HG02642 (cell line): ENCODE data around the gene MSH4.
"Not testable (repeated sequence)": the region's sequence is repeated elsewhere in the genome, so short reads cannot be mapped to it uniquely, and the experiment has no call there.

Experiments
- ATAC-seq: cut with Tn5 transposase; IDR thresholded peaks from one replicate; pipeline ENCODE4 v1.9.1; 2021; ENCODE audit warnings: mild to moderate bottlenecking; ENCODE audit not compliant: unreplicated experiment, poor library complexity

MSH4 gene

GRCh38 chr1:75916834-75917233 lies 120.2 kb downstream of the MSH4 start:
- ATAC-seq, result no peak

DNA sequence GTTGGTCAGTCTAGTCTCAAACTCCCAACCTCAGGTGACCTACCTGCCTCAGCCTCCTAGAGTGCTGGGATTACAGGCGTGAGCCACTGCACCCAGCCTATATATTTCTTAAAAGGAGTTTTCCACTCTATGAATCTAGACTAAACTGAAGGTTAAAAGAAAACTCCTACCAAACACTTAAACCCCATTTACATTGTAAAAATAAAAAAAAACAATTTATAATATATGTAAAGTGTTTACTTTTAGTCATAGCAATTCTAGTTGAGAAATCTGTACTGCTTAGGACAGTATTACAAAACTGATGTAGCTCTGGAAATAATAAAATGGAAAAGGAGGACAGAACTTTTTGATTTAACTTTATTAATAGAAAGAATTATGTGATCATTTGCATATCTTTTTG lies 126.0 kb downstream of the MSH4 start:
- ATAC-seq, result no peak

GRCh38 chr1:75932304-75932703 lies 135.6 kb downstream of the MSH4 start, which contains the start of gene ASB17:
ASB17 (minus strand) TSS chr1:75932404; CDS start chr1:75932291, 113 bp downstream.
- no peak for ATAC-seq

DNA sequence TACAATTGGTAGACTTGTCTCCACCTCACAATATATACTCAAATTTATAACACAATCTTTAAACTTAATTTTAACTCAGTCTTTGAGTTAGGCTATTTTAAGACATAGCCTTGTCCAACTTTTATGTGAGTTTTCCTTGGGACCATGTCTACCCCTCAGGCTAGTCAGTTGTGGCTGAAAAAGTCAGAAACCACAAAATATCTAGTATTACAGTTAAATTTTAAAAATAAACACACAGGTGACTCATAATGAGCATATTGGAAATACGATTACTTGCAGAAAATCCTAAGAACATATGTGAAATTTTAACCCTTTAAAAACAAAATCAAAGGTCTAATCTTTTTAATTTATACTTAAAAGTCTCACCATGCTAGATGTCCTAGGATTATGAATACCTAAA lies 140.4 kb downstream of the MSH4 start:
- no peak for ATAC-seq

GRCh38 chr1:75943037-75943436 lies 146.4 kb downstream of the MSH4 start:
- ATAC-seq, result not testable (repeated sequence)

DNA sequence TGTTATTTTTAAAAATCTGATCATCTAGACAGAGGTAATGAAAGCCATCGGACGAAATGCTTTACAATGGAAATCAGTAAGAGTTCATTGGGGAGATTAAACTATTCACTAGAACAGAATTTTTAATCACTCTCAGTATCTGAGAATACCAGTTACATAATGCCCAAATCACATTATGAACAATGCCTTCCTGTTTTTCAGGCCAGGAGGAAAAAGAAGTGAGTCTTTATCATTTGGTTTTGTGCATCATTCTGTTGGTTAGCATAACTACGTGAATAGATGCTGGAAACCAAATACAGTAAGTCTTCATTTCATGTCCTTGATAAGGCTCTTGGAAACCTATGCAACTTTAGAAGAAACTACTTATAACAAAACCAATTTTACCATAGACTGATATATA lies 153.5 kb downstream of the MSH4 start:
- ATAC-seq, result no peak

DNA sequence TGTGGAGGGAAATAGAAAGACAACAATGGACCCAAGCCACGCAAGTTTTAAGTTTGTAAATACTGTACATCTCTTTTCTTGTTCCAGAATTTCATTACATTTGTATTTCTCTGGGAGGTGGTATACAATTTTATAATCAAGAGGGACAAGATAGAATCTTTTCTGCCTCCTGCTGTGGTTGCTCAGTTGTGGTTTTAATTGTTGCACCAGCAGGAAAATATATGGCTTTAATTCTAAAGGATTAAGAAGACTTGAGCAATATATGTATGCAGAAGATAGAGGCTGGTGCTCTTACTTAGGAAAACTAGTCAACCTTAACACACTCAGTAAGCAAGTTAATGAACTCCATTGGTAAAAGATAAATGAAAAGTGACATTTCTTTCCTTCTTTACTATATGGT lies 155.3 kb downstream of the MSH4 start:
- no peak for ATAC-seq

- no peak for ATAC-seq
Observed at GRCh38 chr1:75953461-75953860, 156.8 kb downstream of the MSH4 start.

GRCh38 chr1:75954586-75954985 lies 157.9 kb downstream of the MSH4 start:
- no peak for ATAC-seq
